Peyer's patch (tissue), 4 donors: ENCODE results near the gene TNRC6B.

Source experiments
- POLR2A ChIP-seq, 2 donors: fragments of 450-650 bp; IDR thresholded peaks; one replicate each; pipeline ENCODE4 v1.5.1; 2017; ENCODE audit warnings: antibody characterized with exemption in 2 of 2, mild to moderate bottlenecking in 2 of 2, moderate library complexity in 2 of 2
- TF ChIP-seq, protein P1 (sequence below), 6 experiments: fragments of 450-650 bp in 4 of 6; fragments of 200-600 bp in 2 of 6; sonication (generic) in 1 of 6; IDR thresholded peaks; one replicate each; pipeline ENCODE4 v1.5.1; 2017 to 2019; ENCODE audit warnings: antibody characterized with exemption in 6 of 6, mild to moderate bottlenecking in 3 of 6, moderate library complexity in 1 of 6

DNA sequence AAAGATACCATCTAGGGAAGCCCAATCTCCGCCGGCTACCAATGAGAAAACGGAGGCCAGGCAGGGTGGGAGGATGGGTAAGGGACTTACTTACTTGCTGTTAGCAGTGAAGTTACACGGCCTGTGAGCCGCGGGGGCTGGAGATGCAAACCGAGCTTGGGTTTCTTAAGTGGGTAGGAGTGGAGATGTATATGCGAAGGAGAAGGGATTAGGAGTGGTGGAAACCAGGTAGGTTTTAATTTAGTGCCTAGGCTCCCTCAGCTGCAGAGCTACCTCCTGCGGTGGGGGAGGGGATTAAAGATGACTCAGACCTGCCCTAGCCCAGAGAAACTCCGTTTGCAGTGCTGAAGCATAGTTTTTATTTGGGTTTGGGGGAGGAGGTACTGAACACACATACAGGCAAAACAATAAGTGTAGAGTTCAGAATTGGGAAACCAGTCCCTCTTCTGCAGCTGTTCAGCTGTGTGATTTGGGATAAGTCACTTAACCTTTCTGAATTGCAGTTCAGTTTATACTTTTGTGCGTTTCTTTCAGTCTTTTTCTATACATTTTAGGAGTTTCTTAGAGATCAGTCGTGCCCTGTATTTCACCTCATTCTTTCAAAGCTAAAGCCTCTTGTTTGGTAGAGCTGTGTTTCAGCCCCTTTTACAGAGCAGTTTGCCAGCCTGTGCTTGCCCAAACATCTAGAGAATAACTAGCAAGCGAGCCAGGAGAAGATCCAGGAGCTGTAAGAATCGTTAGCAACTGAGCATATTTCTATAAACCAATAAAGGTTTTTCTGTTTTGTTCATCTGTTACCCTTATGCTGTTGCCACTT lies 596 bp upstream of the TNRC6B start:
- no peak for TF ChIP-seq POLR2A (IDR thresholded peaks at IDR 0.05)
- TF ChIP-seq, protein P1, sequence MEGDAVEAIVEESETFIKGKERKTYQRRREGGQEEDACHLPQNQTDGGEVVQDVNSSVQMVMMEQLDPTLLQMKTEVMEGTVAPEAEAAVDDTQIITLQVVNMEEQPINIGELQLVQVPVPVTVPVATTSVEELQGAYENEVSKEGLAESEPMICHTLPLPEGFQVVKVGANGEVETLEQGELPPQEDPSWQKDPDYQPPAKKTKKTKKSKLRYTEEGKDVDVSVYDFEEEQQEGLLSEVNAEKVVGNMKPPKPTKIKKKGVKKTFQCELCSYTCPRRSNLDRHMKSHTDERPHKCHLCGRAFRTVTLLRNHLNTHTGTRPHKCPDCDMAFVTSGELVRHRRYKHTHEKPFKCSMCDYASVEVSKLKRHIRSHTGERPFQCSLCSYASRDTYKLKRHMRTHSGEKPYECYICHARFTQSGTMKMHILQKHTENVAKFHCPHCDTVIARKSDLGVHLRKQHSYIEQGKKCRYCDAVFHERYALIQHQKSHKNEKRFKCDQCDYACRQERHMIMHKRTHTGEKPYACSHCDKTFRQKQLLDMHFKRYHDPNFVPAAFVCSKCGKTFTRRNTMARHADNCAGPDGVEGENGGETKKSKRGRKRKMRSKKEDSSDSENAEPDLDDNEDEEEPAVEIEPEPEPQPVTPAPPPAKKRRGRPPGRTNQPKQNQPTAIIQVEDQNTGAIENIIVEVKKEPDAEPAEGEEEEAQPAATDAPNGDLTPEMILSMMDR (IDR thresholded peaks at IDR 0.05) = no peak
